Right lung (tissue), 5 donors: ENCODE results near the gene SCFD2. TPM values are rescaled to one million over a fixed set of nuclear protein-coding genes. Genes with fewer than 3 reads are reported as not detected.
"Not testable (repeated sequence)": the region's sequence is repeated elsewhere in the genome, so short reads cannot be mapped to it uniquely, and the experiment has no call there.

Experiments used
- DNase-seq, 2 donors: peaks; one replicate each; pipeline ENCODE4 v3.0.0-alpha.2; 2013
- polyA plus RNA-seq, 5 donors: library from polyadenylated mRNA; unstranded; fragments of 120-200 nt; gene quantifications; one replicate each; pipeline versions ENCODE4 v1.2.1 to v1.2.3, GENCODE V29; 2013; ENCODE audit warnings: inconsistent platforms in 1 of 5, low replicate concordance in 1 of 5; ENCODE audit not compliant: insufficient read length in 5 of 5, insufficient read depth in 1 of 5

SCFD2 gene
- polyA plus RNA-seq, 5 donors, result 10.6 to 14.1 (median 13.5) TPM

DNA sequence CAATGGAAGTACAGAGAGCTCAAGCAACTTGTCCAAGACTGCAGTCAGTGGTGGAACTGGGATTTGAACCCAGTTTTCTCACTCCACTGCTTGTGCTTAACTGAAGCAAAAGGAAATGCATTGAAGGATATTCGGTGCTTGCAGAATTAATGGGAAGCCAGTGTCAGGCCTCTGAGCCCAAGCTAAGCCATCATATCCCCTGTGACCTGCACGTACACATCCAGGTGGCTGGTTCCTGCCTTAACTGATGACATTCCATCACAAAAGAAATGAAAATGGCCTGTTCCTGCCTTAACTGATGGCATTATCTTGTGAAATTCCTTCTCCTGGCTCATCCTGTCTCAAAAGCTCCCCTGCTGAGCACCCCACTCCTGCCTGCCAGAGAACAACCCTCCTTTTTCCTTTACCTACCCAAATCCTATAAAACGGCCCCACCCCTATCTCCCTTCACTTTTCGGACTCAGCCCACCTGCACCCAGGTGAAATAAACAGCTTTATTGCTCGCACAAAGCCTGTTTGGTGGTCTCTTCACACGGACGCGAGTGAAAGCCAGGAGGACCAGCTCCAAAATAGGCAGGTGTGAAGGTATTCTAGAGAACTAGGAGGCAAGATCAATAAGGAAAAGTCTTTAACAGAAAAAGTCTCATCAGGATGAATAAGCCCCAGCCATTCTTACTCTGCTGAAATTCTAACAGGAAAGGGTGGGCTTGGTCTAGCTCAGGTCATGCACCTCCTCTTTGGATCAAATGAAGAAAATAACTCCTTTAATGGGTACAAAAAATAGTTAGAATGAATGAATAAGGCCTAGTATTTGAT lies 531.0 kb downstream of the SCFD2 start:
- not testable (repeated sequence) for DNase-seq

- no peak for DNase-seq
Measured at GRCh38 chr4:52833941-52834525, 531.8 kb downstream of the SCFD2 start.

GRCh38 chr4:52825460-52826090 lies 540.3 kb downstream of the SCFD2 start:
- no peak for DNase-seq

- peak; percentile 67 to 73 for DNase-seq
Measured at GRCh38 chr4:52824603-52825459, 541.0 kb downstream of the SCFD2 start.

GRCh38 chr4:52824270-52824602 lies 541.6 kb downstream of the SCFD2 start:
- DNase-seq, result no peak

DNA sequence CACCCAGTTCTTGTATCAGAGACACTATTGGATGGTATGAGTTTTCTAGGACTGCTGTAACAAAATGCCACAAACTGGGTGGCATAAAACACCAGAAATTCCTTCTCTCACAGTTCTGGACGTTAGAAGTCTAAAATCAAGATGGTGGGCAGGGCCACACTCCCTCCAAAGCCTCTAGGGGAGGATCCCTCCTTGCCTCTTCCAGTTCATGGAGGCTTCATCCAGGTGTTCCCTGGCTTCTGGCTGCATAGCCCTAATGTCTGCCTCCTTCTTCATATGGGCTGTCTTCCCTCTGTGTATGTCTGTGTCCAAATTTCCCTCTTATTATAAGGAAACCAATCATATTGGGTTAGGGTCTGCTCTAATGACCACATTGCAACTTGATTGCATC lies 542.2 kb downstream of the SCFD2 start:
- no peak for DNase-seq

Other genes with a start within 250 kb of the SCFD2 start
- gene FIP1L1, start 11.6 kb upstream of the SCFD2 start, polyA plus RNA-seq, result 100 to 1,000 TPM in 1 of 5 donors, 10 to 100 TPM in 4; 67.4 to 100 (median 87.8) TPM
- 1 to 10 TPM; 3.5 to 4.2 (median 3.7) TPM for gene LNX1, start 225.4 kb upstream of the SCFD2 start, polyA plus RNA-seq